ENCODE measurements around the gene PDE4B. TPM values are rescaled to one million over a fixed set of nuclear protein-coding genes. Genes with fewer than 3 reads are reported as not detected.

Gene PDE4B
- total and polyA plus RNA-seq, 9 of the 15 experiments (the other 6 are each of a cell fraction or from before 2014, with no cell fraction given): 0.09 TPM; not detected in 8

DNA sequence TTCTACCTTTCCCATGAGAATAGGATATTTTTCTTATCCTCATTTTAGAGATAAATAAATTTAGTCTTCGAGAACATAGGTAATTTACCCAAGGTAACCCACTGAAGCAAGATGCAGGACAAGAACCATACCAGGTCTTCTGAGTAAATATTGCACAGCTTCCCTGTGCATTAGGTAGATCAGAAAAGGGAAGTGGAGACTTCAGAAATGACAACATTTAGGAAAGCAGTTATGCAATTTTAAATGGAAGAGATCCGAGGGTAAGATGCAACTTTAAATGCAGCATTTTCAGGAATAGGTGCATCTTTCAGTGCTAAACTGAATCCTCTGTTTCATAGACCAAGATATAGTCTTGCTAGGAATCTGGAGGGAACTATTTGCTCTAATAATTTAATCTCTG, 534.9 kb downstream of the PDE4B start (continued):
- TF ChIP-seq, protein P1, sequence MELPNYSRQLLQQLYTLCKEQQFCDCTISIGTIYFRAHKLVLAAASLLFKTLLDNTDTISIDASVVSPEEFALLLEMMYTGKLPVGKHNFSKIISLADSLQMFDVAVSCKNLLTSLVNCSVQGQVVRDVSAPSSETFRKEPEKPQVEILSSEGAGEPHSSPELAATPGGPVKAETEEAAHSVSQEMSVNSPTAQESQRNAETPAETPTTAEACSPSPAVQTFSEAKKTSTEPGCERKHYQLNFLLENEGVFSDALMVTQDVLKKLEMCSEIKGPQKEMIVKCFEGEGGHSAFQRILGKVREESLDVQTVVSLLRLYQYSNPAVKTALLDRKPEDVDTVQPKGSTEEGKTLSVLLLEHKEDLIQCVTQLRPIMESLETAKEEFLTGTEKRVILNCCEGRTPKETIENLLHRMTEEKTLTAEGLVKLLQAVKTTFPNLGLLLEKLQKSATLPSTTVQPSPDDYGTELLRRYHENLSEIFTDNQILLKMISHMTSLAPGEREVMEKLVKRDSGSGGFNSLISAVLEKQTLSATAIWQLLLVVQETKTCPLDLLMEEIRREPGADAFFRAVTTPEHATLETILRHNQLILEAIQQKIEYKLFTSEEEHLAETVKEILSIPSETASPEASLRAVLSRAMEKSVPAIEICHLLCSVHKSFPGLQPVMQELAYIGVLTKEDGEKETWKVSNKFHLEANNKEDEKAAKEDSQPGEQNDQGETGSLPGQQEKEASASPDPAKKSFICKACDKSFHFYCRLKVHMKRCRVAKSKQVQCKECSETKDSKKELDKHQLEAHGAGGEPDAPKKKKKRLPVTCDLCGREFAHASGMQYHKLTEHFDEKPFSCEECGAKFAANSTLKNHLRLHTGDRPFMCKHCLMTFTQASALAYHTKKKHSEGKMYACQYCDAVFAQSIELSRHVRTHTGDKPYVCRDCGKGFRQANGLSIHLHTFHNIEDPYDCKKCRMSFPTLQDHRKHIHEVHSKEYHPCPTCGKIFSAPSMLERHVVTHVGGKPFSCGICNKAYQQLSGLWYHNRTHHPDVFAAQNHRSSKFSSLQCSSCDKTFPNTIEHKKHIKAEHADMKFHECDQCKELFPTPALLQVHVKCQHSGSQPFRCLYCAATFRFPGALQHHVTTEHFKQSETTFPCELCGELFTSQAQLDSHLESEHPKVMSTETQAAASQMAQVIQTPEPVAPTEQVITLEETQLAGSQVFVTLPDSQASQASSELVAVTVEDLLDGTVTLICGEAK (IDR thresholded peaks at IDR 0.05): no peak
- TF ChIP-seq, protein P1 (CRISPR knock-in tag; IDR thresholded peaks at IDR 0.05): no peak
- no peak for TF ChIP-seq ZKSCAN1 (IDR thresholded peaks at IDR 0.05; ENCODE audit: low read depth, low read length)
